Stimulated activated CD8-positive, alpha-beta memory T cell treated with anti-CD3 and anti-CD28 coated beads, Interleukin-7, amount 100 ng/mL, for 48 hours (primary cell): ENCODE data around the gene ADH7.
"Not testable (repeated sequence)": the region's sequence is repeated elsewhere in the genome, so short reads cannot be mapped to it uniquely, and the experiment has no call there.

Source experiments
- DNase-seq, 2 donors: peaks; one replicate each; pipeline ENCODE4 v3.0.0-alpha.2; 2020; ENCODE audit warnings: low read depth in 1 of 2; ENCODE audit errors: extremely low read depth in 1 of 2

Gene ADH7

DNA sequence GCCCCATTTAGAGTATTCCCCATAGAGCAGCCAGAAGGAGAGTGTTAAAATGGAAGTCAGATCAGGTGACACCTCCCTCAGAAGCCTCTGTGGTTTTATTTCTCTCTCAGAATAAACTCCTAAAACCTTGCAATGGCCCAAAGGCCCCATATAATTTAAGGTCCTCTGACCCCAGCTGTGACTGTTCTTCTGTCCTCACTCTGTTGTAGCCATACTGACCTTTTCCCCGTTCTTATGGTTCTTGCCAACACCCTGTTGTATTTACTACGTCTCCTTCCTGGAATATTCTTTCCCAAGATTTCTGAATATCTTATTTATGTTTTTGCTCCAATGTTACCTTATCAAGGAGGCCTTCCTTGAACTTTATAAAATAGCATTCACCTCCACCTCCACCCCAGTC, 18.0 kb downstream of the ADH7 start:
- DNase-seq: no peak

DNA sequence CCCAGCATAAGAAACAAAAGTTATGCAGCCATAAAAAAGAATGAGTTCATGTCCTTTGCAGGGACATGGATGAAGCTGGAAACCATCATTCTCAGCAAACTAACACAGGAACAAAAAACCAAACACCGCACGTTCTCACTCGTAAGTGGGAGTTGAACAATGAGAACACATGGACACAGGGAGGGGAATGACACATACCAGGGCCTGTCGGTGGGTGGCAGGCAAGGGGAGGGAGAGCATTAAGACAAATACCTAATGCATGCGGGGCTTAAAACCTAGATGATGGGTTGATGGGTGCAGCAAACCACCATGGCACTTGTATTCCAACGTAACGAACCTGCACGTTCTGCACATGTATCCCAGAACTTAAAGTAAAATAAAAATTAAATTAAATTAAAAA, 19.4 kb downstream of the ADH7 start:
- not testable (repeated sequence) for DNase-seq

DNA sequence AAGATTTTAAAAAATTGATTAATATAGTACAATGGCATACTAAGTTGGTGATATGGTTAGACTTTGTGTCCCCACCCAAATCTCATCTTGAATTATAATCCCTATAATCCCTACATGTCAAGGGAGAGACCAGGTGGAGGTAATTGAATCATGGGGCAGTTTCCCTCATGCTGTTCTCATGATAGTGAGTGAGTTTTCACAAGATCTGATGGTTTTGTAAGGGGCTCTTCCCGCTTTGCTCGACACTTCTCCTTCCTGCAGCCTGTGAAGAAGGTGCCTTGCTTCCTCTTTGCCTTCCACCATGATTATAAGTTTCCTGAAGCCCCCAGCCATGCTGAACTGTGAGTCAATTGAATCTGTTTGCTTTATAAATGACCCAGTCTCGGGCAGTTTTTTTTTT, 20.2 kb downstream of the ADH7 start:
- DNase-seq: not testable (repeated sequence)

DNA sequence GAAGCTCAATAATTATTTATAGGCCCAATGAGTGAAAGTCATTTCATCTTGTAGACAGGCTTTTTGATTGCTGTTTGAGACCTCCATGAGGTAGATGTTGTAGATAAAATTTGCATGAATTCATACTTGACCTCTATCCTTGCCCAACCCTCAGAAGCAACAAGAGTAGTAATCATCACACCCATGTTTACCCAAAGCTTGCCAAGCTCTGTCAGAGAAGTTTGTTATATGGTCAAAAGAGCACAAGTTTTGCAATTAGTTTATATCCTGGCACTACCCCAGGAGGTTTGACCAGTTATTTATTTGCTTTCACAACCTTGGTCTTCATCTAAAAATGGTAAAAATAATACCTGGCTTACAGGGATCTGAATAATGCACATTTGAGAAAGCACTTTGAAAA, 20.7 kb downstream of the ADH7 start:
- DNase-seq: no peak

DNA sequence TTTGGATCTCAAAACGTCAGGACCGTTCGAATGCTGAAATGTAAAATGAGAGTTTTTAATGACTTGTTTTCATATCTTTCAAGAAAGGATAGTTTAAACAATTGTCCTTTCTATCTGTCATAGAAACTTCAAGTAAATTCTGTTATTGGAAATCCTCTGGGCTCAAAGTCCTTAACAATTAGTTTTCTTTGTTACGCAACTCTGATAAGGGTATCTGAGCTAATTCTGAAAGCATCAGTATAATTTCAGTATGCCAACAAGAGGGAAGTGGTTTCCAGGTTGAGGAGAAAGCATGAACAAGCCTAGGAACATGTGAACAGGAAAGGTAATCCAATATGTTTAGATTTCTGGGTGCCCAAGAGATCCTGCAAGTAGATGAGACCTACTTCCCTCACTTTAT, 22.0 kb downstream of the ADH7 start:
- DNase-seq: no peak

DNA sequence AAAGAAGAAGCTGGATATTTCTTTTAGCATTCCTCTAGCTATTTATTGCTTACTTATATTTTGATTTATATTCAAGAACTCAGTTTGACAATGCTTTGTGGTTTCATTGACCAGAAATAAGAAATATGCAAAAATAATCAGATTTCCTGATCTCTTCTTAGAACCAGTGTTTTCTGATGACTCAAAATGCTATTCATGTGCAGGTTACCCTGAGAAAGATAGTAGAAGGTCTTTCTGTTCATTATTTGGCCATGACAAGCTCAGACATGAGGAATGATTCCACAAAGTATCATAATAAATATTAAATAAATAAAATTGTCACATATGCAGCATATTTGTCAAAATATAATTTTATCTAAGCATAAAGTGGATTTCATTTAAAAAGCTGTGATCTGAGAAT, 24.1 kb downstream of the ADH7 start:
- DNase-seq: no peak

DNA sequence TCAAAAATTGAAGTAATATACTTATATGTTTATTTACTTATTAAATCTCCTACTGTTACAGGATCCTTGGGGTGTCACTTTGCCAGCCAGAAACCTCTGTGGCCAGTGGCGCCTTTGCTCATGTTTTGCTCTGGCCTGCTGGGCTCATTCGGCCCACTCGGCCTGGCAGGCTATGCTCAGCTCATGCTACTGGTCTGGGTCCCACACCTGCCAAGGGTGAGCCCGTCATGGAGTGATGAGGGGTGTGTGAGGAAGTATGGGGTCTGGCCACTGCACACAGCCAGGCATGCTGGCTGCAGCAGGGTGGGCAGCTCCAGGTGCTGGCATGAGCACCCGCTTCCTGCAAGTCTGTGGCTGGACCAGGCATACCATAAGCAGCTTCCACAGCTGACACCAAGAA, 25.1 kb downstream of the ADH7 start:
- no peak for DNase-seq

DNA sequence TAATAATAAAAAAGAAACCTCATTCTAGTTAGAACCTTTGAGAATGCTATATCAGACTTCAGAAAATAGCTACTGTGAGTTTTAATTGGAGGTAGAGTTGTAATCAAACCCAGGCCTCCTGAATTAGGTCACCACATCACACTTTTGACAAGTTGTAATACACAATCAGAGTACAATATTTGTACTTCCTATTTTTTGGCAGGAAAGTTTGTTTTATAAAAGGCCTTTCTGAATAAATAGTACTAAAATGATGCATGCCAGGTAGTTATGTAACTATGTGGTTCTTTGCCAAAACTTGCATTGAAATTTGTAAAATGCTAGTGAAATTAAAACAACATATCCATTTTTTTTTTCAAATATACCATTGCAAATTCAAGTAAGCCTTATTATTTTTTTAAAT, 26.8 kb downstream of the ADH7 start:
- no peak for DNase-seq

DNA sequence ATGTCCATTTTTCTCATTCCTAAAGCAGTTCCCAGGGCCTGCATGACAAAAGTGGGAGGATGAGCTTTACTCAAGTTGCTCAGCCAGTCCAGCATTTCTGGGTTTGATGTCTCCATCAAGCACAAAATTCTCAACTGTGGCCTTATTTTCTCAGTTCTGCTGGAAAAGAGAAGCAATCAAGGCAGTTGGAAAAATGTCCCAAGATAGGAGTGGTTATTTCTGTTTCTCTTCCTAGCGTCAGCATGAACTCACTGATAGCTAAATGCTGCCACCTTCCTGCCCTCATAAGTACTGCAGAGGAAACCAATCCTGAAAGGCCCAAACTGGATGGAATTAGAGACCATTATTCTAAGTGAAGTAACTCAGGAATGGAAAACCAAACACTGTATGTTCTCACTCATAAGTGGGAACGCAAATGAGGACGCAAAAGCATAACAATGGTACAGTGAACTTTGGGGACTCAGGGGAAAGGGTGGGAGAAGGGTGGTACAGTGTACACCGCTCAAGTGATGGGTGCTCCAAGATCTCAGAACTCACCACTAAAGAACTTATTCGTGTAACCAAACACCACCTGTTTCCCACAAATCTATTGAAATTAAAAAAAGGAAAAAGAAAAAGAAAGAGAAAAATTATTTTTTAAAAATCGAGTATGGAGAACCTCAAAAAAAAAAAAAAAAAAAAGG, 29.6 kb downstream of the ADH7 start:
- peak in 1 of 2 donors; percentile 20 for DNase-seq

DNA sequence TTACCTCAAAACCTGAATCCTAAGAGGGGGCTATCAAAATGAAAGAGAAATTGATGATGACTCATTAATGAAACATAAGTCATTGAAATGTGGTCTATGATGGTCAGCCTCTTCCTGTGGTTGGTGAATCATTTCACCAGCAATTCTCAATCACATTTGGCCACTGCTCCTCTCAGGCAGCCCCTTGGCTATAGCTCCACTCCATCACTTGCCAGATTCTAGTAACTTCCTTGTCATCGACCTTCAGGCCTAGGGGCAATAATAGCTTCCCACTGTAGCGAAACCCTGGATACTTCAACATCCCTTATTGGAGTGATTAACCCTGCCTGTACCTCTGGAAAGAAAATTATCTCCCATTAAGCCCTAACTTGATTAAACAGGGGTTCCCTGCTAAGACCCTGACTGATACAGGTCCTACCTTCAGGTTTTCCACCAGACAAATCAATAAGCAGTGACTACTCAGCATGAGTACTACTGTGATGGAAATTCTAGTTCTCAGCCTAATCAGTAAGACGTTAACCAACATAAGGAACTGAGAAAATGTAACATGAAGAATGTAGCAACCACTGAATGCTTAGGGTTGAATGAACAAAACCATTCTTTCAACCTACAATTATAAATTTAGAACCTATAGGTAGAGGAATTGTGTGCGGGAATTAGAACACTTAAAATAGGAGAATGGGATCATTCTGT, 30.4 kb downstream of the ADH7 start:
- peak in 1 of 2 donors; percentile 7 for DNase-seq

DNA sequence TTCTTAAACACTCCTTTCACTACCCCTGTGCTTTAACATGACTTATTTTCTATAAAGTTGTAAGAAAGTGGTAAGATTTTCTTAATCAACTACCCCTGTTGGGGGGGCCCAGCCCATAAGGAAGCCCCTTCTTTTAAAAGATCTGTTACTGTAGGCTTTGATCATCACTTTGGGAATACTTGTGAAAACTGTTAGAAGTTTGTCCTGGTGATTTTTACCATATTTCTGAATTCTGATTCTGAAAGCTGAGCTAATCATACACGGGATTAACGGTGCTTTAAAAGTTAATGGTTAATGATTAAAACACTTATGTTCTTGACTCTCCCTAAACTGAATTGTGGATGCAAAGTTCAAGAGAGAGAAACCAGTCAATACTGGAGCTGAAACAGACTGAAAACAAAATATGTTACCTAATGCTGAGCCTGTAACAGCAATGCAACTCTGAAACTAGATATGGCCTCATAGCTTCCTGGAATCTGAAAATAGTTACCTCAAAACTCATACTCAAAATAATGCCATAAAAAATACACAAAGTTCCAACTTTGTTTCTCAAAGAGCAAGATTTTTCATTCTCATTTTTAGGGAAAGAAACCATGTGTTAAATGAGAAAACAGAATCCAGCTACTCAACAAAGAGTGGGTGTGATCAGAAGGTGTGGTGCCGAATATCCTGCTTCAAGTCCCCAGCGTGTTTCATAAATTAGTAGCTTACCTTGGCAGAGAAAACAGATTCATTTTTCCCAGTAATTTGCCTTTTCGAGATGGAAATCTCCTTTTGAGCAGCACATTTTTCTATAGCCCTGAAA, 31.6 kb downstream of the ADH7 start:
- DNase-seq: no peak

DNA sequence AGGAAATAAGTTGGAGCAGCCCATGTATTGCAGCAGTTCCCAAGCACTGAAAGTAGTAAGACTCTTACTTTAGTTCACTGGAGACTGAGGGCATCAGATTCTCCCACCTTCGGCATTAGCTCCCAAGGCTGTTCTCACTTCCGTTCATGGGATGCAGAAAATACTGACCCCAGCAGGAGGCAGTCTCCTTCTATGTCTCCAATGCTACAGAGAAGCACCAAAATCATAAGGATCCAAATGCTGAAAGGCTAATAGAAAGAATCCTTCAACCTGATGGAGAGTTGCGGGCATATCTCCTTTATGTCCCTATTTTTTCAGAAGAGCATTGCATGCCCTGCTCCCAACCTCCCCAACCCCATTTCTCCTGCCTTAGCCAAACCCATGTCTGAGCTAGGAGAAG, 32.4 kb downstream of the ADH7 start:
- no peak for DNase-seq

DNA sequence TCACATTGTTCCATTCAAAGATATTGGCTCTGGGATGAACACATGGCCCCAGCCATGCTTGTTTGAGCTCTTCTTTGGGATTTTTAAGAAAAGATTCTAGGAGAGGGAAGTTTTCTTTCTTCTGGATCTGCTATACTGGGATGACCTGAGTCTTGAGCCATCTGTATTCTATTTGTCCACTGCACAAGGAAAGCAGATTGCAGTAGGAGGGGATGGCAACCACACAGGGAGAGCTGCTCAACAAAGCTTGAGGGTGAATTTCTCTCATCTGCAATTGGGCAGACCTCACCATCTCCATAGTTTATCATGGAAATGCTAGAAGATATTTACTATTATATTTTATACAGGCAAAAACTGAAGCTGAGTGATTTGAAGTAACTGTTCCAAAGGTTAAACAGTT, 34.3 kb downstream of the ADH7 start:
- DNase-seq: no peak

DNA sequence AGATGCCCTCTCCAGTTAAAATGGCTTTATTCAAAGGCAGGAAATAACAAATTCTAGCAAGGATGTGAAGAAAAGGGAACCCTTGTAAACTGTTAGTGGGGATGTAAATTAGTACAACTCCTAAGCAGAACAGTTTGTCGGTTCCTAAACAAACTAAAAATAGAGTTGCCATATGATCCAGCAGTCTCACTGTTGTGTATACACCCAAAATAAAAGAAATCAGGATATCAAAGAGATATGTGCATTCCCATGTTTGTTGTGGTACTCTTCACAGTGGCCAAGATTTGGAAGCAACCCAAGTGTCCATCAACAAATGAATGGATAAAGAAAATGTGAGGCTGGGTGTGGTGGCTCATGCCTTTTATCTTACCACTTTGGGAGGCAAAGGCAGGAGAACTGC, 36.1 kb downstream of the ADH7 start:
- no peak for DNase-seq

DNA sequence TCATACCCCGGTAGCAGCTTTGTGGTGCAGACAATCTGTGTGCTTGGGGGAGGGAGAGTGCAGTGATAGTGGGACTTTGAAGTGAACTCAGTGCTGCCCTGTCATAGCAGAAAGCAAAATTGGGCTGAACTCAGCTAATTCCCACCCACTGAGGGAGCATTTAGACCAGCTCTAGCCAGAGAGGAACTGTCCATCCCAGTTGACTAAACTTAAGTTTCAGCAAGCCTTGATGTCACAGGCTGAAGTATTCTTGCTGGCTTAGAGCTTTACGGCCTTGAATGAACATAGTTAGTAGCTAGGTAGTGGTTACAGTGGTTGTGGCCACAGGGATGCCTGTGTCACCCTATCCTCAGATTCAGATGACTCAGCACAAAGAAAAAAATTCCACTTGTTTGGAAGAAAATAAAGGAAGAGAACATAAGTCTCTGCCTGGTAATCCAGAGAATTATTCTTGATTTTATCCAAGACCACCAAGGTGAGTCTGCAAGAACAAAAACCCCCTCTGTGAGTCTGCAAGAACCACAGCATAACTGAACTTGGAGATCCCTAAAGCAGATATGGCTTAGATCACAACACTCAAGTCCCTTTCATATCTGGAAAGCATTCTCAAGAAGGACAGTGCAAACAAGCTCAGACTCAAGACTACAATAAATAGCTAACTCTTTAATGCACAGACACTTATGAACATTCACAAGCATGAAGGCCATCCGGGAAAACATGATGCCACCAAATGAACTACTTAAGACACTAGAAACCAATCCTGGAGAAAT, 39.4 kb downstream of the ADH7 start:
- no peak for DNase-seq

DNA sequence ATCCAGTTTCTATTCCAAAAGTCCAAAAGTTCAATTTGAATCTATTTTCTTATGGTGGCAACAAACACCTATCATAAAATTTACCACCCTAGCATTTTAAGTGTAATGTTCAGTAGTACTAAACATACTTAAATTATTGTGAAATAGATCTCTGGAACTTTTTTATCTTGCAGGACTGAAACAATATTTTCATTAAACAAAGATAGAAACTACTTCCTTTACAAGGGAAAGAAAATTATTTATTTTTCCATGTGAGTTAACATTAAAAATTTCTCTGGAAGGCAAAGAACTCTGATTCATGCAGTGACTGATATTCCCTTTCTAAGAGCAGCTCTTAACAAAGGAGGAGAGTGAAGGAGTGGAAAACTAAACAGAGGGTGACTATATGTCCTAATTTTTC, 40.2 kb downstream of the ADH7 start:
- DNase-seq: no peak

DNA sequence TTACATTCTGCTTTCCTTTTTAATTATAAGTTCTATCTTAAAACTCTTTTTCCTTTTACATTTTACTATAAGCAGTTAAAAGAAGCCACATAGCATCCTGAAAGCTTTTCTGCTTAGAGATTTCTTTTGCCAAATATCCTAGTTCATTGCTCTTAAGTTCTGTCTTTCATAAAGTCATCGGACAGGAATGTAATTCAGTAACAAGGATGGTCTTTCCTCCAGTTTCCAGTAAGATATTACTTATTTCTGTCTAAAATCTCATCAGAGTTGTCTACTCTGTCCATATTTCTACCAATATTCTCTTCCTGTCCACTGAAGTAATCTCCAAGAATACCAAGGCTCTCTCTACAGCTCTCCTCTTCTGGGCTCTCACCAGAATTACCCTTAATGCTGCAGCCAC, 45.1 kb downstream of the ADH7 start:
- DNase-seq: no peak

DNA sequence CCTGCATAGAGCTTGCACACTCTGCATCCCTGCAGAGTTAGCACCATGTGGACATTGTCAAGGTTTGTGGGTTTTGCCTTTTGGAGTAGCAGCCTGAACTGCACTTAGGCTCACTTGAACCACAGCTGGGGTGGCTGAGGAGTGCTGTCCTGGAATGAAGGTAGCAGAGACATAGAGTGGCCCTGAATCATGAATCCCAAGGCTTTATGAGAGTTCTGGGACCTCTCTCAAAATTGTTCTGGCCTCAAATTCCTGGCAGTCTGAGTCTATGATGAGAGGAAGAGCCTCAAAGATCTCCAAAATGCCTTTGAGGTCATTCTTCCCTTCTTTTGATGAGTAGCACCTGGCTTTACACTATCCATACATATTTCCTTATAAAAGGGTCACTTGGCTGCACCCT, 45.5 kb downstream of the ADH7 start:
- DNase-seq: no peak

DNA sequence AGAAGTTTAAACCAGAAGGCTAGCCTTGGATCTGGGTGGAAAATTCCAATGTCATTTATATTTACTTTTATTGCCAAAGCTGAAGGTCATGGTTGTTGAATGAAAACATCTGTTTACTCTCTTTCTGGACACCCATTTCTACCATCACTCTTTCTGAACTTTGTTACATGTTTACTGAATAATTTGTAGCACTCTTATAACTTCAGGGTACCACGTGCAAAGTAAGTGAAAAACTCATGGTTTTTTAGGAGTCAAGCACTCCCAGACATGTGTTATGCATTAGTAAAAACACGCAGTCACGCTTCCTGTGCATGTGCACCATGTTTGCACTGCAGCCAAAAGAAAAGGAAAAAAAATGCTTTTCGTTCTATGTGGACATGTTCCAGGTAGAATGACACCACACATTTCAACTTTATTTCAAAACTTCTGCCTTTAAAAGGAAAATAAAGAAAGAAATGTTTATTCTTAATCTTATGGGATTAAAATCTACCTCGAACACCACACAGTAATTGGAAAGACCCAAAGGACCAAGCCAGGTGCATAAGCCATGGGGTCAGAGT, 51.2 kb downstream of the ADH7 start:
- DNase-seq: no peak

DNA sequence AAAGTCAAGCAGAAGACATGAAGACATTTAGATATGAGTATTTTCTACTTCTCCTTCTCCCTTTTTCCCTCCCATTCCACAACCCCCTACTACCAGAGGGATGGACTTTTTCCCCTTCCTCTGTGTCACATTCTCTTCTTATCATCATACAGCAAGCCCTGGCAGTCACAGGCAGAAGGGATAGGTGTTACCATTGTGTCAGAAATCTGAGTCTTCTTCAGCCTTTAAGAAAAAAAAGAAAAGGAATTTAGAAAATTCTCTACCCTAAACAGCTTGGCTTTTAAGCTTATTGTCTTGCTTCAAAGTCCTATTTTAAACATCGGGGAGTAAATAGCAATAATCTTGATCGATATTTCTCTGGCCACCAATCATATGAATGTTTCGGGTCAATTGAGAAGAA, 51.7 kb downstream of the ADH7 start:
- no peak for DNase-seq
